GM19467 (cell line): Measurements from ENCODE around the gene AATK.

Experiments
- ATAC-seq: cut with Tn5 transposase; IDR thresholded peaks from one replicate; pipeline ENCODE4 v1.9.1; 2021; ENCODE audit warnings: mild to moderate bottlenecking, moderate library complexity; ENCODE audit not compliant: unreplicated experiment

Gene AATK

DNA sequence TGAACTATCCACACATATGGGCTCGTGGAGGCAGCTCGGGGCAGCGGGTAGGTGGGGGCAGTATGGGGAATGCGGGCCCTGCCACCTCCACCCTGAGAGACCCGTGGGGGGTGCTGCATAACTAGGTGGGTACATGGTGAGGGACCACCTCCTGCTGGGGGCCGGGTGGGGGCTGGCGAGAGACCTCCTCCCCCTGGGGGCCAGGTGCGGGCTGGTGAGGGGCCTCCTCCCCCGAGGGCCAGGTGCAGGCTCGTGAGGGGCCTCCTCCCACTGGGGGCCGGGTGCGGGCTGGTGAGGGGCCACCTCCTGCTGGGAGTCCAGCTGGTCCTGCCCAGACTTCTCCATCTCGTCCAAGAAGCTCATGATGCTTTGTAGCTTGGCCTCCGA, 31.4 kb upstream of the AATK start:
- no peak for ATAC-seq

GRCh38 chr17:81196505-81197408, 30.7 kb upstream of the AATK start:
- no peak for ATAC-seq

GRCh38 chr17:81195941-81196495, 30.0 kb upstream of the AATK start:
- no peak for ATAC-seq

GRCh38 chr17:81194941-81195901, 29.2 kb upstream of the AATK start:
- ATAC-seq: no peak

GRCh38 chr17:81194225-81194760, 28.3 kb upstream of the AATK start:
- no peak for ATAC-seq

DNA sequence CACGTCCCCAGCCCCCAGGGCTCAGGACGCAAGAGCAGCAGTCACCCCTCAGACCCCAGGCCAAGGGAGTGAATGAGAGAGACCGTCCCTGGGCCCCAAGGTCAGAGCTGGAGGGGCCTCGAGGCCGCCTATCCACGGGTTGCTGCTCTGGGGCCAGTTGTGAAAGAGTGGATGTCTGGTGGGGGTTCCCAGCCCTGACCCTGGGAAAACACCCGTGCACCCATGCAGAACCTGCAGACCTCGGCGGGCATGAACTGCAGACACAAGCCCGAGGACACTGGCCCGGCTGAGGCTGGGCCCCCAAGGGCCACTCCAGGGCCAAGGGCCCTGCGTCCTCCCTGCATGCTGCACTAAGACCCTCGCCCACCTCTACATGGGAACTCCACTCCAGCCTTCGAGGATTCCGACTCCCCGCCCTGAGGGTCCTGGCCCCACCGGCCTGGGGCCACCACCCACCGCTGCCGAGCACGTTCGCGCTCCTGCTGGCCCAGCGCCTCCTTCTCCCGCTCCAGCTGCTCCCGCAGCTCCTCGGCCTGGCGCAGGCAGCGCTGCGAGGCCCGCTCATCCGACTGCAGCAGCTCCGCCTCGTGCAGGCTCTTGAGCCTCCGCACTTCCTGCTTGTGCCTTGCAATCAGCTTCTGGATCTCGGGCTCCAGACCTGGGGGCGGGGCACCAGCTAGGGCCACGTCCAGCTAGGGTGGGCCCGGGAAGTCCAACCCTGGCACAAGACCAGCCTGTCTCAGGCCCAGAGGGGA, 27.6 kb upstream of the AATK start:
- no peak for ATAC-seq

DNA sequence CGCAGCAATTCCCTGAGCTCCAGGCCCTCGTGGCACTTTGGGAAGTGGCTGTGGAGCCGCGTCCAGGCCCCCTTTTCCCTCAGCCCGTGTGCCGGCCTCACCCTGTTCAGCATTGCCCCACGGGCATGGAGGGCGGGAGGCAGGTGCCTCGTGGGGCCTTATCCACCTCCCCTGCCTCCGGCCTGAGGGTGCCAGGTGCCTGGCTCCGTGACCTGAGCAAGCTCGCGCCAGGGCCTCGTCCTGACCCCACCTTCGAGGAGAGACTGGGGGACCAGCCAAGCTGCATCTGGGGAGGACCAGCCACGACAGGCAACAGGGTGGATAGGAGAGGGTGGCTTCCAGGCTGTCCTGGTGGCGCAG, 27.0 kb upstream of the AATK start:
- no peak for ATAC-seq

GRCh38 chr17:81192386-81193050, 26.5 kb upstream of the AATK start:
- no peak for ATAC-seq

GRCh38 chr17:81191646-81192045, 25.6 kb upstream of the AATK start:
- no peak for ATAC-seq

DNA sequence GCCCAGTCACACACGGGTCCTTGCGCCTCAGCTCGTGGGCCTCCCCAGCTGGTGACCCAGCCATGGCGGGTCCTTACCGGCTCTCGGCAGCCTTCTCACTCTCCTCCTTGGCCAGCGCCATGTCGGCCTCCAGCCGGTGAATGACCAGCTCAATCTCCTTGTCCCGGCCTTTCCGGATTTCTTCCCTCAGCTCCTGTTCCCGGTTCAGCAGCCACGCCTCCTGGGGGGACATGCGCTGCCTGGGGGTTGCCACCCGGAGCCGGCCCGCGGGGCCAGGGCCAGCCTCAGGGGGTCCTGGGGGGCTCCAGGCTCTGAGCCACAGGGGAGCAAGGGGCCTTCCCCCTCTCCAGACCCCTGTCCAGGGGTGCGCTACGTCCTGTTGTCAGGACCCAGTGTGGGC, 25.1 kb upstream of the AATK start:
- no peak for ATAC-seq

DNA sequence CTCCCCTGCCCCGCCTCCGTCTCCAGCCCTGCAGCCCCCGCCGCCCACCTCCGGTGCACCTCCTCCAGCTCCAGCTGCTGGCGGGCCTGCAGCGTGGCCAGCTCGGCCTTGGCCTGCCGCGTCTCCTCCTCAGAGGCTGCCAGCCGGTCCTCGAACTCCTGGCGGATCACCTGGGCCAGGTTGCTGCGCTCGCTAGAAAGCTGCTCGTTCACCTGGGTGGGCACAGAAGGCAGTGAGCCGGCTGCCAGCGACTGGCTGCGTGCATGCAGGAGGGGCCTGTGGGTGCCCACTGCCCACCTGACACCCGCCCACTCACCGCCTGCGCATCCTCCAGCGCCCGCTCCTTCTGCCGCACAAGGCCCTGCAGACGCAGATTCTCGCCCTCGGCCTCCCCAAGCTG, 24.6 kb upstream of the AATK start:
- no peak for ATAC-seq

DNA sequence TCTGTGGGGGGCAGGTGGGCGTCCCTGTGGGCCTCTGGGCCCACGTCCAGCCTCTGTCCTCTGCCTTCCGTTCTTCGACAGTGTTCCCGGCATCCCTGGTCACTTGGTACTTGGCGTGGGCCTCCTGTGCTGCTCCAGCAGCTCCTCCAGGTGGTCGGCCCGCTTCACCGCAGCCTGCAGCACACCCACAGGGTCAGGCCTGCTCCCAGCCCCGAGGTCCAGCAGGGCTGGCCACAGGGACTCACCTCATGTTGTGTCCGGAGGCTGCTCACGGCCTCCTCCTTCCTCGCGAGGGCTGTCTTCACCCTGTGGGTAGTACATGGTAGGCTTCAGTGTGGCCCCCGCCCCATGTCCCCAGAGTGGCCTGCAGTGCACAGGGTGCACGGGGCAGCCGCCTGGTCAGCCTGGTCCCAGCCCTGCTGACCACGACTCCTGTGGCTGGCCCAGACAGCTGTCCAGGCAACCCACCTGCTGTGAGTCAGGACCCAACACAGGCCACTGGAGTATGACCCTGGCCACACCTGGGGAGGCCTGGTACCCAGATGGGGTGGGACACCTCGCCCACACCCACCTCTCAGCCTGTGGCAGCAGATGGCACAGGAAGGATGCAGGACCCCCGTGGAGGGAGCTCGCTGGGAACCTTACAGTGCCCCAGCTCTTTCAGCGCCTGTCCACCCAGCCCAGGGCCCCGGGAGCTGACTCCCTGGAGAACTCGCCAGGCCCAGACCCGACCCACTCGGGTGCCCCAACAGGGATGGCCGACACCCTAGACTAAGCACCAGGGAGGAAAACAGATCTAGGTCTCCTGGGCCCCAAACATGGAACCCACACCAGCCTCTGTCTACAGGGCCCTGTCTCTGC, 23.9 kb upstream of the AATK start:
- no peak for ATAC-seq

GRCh38 chr17:81189016-81189415, 23.0 kb upstream of the AATK start:
- ATAC-seq: no peak

- ATAC-seq: no peak
Observed at GRCh38 chr17:81188491-81188840, 22.4 kb upstream of the AATK start.

DNA sequence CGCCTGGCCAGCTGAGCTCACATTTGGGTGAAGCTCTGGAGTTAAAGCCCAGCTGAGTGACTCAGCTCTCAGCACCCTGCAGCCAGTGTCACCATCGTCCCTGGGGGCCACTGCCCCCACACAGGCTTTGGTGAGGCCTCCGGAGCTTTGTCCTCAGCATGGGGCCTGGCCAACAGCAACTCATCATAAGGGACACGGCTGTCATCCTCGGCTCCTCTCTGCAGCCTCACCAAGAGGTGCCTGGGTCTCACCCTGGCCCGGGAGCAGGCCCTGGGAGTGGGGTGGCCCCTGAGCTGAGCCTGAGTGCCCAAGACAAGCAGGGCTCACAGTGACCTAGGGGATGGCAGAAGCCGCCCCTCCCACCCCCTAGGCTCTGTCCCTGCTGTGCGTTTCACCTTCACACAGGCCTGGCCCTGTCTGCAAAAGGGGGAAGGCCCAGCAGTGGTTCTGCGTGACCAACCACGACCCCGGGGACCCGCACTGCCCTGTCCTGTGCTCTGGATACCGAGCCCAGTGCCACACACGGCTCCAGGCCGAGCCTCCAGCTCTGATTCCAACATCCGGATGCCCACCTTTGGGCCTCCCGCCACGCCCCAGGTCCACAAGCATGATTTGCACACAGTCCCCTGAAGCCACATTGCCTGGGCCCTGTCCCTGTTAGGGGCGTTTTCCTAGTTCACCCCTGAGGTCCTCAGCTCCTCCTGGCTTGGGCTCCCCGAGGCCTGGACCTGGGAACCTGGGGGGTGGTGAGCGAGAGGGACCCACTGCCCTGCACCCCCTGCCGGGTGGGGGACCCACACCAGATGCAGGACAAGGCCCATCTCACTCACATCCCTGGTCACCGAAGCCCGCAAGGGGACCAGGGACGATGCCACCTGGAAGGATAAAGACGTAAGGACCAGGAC, 21.8 kb upstream of the AATK start:
- no peak for ATAC-seq

- ATAC-seq: no peak
Observed at GRCh38 chr17:81187120-81187519, 21.1 kb upstream of the AATK start.

GRCh38 chr17:81186203-81186602, 20.2 kb upstream of the AATK start:
- ATAC-seq: no peak

GRCh38 chr17:81184555-81184954, 18.5 kb upstream of the AATK start:
- ATAC-seq: no peak
